GM18526 (cell line): Measurements from ENCODE around the gene CDK14.

Experiments
- POLR2A ChIP-seq: IDR thresholded peaks from 3 replicates; pipeline ENCODE4 v1.6.1; 2011; ENCODE audit not compliant: insufficient read length; ENCODE audit errors: extremely low read depth

CDK14 gene

DNA sequence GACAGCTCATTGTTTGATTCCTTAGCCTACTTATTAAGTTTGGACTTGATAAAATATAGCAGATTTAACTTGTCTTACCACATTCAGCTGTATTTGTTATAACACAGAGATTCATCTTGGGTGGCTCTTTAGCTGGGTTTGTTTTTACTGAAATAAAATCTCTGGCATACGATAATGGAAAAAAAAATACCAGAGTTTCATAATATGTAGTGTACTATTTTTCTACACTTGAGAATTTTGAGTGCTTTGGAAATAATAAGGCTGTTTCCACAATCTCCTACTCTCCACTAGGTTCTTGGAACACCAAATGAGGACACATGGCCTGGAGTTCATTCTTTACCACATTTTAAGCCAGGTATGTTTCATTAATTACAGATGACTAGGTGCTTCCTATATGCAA lies 449.5 kb downstream of the CDK14 start:
- no peak for TF ChIP-seq POLR2A

GRCh38 chr7:91046322-91047089 lies 450.4 kb downstream of the CDK14 start:
- no peak for TF ChIP-seq POLR2A

GRCh38 chr7:91047636-91048035 lies 451.5 kb downstream of the CDK14 start:
- TF ChIP-seq POLR2A: no peak

GRCh38 chr7:91050677-91051076 lies 454.6 kb downstream of the CDK14 start:
- TF ChIP-seq POLR2A: no peak

GRCh38 chr7:91051966-91052365 lies 455.8 kb downstream of the CDK14 start:
- TF ChIP-seq POLR2A: no peak

- no peak for TF ChIP-seq POLR2A
Observed at GRCh38 chr7:91054374-91054773, 458.3 kb downstream of the CDK14 start.

DNA sequence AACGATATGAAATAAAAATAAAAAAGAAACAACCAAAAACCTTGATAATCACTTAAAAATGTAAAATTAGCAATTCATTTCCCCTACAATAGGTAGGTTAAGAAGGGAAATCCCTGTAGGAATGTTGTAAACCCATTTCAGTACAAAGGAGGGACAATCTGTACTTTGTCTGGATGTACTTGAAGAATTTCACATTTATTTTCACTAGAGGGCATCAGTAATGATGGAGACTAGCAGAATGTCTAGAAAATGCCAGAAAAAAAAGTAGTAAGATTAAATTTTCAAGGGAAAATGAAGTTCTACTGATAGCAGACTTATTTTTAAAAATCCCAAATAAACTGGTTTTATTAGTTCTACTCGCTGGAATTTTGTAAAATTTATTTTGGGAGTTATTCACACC lies 459.1 kb downstream of the CDK14 start:
- TF ChIP-seq POLR2A: no peak

GRCh38 chr7:91062713-91063112 lies 466.6 kb downstream of the CDK14 start:
- no peak for TF ChIP-seq POLR2A

DNA sequence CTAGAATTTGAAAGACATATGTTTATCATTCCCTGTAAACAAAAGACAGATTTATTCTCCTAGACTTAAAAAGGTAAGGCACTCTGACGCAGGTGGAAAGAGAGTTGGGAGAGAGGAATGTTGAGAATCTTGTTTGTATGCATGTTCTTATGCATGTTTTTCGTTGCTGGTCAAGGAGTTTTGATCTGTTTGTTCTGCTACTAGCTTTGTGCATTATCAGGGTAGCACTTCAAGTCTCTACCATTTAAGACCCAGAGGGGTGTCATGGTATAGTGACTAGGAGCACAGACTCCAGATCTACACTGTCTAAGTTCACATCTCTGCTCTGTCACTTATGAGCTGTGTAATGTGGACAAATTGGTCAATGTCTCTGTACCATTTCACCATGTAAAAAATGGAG lies 467.9 kb downstream of the CDK14 start:
- TF ChIP-seq POLR2A: no peak

DNA sequence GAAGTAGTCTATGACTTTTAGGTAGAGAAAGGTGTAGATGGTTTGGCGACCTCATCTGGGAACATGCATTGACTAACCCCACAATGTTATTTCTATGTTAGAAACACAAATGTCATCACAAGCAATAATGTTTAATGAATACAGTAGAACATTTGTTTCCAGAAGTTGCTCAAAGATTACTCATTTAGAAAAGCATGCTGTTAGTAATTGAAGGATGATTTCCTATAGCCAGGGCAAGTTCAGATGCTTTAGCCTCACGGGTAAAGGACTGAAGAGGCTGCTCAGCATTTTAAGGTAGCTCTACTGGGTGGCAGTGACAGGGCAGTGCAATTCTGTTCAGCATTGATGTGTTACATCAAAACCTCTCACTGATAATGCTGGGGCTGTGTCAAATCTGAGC lies 468.8 kb downstream of the CDK14 start:
- no peak for TF ChIP-seq POLR2A

GRCh38 chr7:91066627-91067026 lies 470.5 kb downstream of the CDK14 start:
- no peak for TF ChIP-seq POLR2A

- no peak for TF ChIP-seq POLR2A
Observed at GRCh38 chr7:91067242-91067641, 471.1 kb downstream of the CDK14 start.

GRCh38 chr7:91068136-91068795 lies 472.1 kb downstream of the CDK14 start:
- no peak for TF ChIP-seq POLR2A

DNA sequence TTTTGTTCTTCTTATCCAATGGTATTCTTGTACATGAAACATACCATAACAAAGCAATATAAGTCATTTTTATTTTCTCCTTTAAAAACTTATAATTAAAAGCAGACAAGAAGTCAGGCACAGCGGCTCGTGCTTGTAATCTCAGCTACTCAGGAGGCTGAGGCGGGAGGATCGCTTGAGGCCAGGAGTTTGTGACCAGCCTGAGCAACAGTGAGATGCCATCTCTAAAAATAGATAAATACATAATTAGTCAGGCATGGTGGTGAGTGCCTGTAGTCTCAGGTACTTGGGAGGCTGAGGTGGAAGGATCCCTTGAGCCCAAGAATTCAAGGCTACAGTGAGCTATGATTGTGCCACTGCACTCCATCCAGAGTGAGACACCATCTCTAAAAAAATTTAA lies 473.0 kb downstream of the CDK14 start:
- TF ChIP-seq POLR2A: no peak

DNA sequence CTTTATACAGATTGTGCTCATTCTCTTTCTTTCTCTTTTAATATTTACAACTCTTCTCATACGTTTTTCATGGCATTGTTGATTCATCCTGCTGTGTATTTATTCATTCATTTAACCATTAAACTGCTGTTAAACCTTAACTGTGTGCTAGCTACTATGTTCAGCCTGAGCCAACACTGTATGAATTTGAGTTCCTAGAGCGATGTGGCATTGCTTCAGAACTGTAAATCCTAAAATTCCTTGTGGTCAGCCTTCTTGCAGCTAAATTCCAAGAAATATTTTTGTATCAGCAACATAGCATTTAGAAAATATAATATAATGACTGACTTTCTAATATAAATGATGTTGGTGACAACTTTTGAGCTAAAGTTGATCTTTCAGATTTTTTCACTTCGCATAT lies 483.4 kb downstream of the CDK14 start:
- no peak for TF ChIP-seq POLR2A

DNA sequence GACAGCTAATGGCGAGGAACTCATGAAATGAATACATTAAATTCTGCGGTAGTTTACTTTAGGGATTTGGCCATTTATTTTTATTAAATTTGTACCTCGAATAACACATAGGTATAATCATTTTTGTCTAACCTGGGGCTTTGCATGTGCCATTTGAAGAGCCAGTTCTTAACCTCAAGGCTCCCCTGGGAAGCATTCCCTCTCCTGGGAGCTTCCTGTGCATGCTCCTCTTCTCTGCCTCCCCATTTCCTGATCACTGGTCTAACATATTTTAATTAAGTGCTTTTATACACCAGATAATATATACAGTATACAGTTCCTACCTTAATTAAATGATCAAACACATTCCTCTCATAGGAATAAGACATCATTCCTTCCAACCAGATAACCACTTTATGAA lies 484.2 kb downstream of the CDK14 start:
- no peak for TF ChIP-seq POLR2A

DNA sequence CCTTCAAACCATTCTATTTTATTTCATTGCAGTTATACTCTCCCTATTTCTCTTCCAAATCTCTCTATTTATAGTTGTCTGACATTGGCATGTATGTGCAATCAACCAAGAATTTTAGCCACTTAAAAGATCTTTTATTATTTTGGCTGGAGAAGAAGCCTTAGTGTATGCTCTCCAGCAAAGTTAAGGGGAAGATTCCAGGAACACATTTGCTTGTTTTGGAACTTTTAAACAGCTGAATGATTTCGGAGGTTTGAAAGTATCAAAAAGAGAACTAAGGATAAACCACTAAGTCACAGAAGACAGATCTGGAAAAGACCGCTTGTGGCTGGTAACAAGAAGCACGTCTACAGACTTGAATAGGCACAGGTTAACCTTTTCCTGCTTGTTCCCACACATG lies 485.9 kb downstream of the CDK14 start:
- TF ChIP-seq POLR2A: no peak
